Measurements from ENCODE around the gene STX8.
A peak's percentile ranks its signal among the peaks of the same experiment; 100 is the strongest.
"Not testable (repeated sequence)": the region's sequence is repeated elsewhere in the genome, so short reads cannot be mapped to it uniquely, and the experiment has no call there.

Gene STX8

GRCh38 chr17:9554715-9555114, 20.9 kb downstream of the STX8 start:
- not testable (repeated sequence) for DNase-seq (ENCODE audit: low read depth); H3K4me3 ChIP-seq (ENCODE audit: low read length)
- TF ChIP-seq, protein P1, sequence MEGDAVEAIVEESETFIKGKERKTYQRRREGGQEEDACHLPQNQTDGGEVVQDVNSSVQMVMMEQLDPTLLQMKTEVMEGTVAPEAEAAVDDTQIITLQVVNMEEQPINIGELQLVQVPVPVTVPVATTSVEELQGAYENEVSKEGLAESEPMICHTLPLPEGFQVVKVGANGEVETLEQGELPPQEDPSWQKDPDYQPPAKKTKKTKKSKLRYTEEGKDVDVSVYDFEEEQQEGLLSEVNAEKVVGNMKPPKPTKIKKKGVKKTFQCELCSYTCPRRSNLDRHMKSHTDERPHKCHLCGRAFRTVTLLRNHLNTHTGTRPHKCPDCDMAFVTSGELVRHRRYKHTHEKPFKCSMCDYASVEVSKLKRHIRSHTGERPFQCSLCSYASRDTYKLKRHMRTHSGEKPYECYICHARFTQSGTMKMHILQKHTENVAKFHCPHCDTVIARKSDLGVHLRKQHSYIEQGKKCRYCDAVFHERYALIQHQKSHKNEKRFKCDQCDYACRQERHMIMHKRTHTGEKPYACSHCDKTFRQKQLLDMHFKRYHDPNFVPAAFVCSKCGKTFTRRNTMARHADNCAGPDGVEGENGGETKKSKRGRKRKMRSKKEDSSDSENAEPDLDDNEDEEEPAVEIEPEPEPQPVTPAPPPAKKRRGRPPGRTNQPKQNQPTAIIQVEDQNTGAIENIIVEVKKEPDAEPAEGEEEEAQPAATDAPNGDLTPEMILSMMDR (conservative IDR thresholded peaks at IDR 0.05; ENCODE audit: low read depth, low read length), result peak; percentile 63

DNA sequence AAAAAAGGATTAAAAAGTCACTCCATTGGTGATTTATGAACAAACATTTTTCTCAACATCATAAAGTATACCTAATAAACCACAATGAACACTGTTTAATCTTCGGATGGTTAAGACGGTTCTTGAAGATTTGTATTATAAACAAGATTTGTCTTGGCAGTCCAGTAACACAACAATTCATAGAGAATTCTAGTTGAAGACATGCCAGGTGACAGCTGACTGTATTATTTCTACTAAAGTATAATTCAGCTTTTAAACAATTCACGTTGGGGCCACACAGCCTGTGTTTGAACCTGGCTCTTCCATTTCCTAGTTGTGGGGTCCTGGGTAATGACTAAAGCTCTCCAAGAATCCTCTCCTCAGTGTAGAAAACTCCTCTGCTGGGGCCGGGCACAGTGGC, 22.0 kb downstream of the STX8 start:
- TF ChIP-seq, protein P1 (conservative IDR thresholded peaks at IDR 0.05; ENCODE audit: low read depth, low read length), result no peak

GRCh38 chr17:9553181-9553580, 22.4 kb downstream of the STX8 start:
- no peak for DNase-seq (ENCODE audit: low read depth)
- TF ChIP-seq, protein P1 (conservative IDR thresholded peaks at IDR 0.05; ENCODE audit: low read depth, low read length), result no peak
- H3K4me3 ChIP-seq (ENCODE audit: low read length), result no peak overlapping the region

More for the DNA sequence above, 22.0 kb downstream of the STX8 start:
- H3K4me3 ChIP-seq (ENCODE audit: low read length), result no peak overlapping the region
- DNase-seq (ENCODE audit: low read depth), result no peak

- no peak for DNase-seq (ENCODE audit: low read depth)
Measured at GRCh38 chr17:9549215-9549614, 26.4 kb downstream of the STX8 start.

GRCh38 chr17:9544221-9544620, 31.4 kb downstream of the STX8 start:
- TF ChIP-seq, protein P1 (conservative IDR thresholded peaks at IDR 0.05; ENCODE audit: low read depth, low read length), result no peak
- no peak overlapping the region for H3K4me3 ChIP-seq (ENCODE audit: low read length)
- DNase-seq (ENCODE audit: low read depth), result no peak

More at GRCh38 chr17:9549215-9549614, 26.4 kb downstream of the STX8 start:
- H3K4me3 ChIP-seq (ENCODE audit: low read length), result no peak overlapping the region
- TF ChIP-seq, protein P1 (conservative IDR thresholded peaks at IDR 0.05; ENCODE audit: low read depth, low read length), result no peak

- TF ChIP-seq, protein P1 (conservative IDR thresholded peaks at IDR 0.05; ENCODE audit: low read depth, low read length), result no peak
- no peak for DNase-seq (ENCODE audit: low read depth)
- H3K4me3 ChIP-seq (ENCODE audit: low read length), result no peak overlapping the region
Measured at GRCh38 chr17:9541718-9542117, 33.9 kb downstream of the STX8 start.

DNA sequence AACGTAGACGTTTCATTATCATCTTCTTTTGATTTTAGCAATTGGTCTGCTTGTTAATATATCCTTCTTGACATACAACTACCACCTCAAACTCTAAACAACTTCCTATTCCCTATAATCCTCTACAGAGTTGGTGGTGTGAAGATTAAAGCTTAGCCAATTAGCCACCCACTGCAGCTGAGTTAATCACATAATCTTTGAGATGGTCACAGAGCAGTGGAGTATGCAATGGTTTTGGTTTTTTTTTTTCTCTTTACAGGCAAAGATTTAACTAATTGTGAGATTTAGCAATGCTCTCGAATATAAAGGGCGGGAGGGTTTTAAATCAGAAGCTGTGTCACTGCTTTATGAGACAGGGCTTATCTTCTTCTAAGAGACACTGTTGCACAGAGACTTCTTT, 37.0 kb downstream of the STX8 start:
- DNase-seq (ENCODE audit: low read depth), result peak; percentile 56
- TF ChIP-seq, protein P1 (conservative IDR thresholded peaks at IDR 0.05; ENCODE audit: low read depth, low read length), result no peak
- H3K4me3 ChIP-seq (ENCODE audit: low read length), result no peak overlapping the region
